CD14-positive monocyte (primary cell): ENCODE data around the gene XDH. TPM values are rescaled to one million over a fixed set of nuclear protein-coding genes. Genes with fewer than 3 reads are reported as not detected.
A peak's percentile ranks its signal among the peaks of the same experiment; 100 is the strongest.

ENCODE experiments used
- DNase-seq, 3 donors: peaks; one replicate each; pipeline ENCODE4 v3.0.0-alpha.2; 2011 to 2022
- H2AFZ ChIP-seq: 2 replicates; pipeline ENCODE4 v1.6.0; 2012; ENCODE audit warnings: mild to moderate bottlenecking, low read depth, low read length, inconsistent platforms; ENCODE audit not compliant: insufficient read depth, poor library complexity, severe bottlenecking
- H3K27ac ChIP-seq, 2 donors: 1 replicate in 1 of 2; 2 replicates in 1 of 2; pipeline ENCODE4 v1.5.1; 2012 to 2013; ENCODE audit warnings: low read length in 2 of 2, control low read depth in 1 of 2, inconsistent platforms in 1 of 2, low read depth in 1 of 2, mild to moderate bottlenecking in 1 of 2
- H3K27me3 ChIP-seq, 2 donors: one replicate each; pipeline versions ENCODE4 v1.6.0 to v1.6.1; 2011 to 2013; ENCODE audit warnings: low read length in 2 of 2; ENCODE audit not compliant: control insufficient read depth in 2 of 2, insufficient read depth in 2 of 2
- H3K36me3 ChIP-seq, 2 donors: replicated peaks in 1 of 2; 1 replicate in 1 of 2; 2 replicates in 1 of 2; pipeline versions ENCODE4 v1.5.1 to v1.6.1; 2012 to 2013; ENCODE audit warnings: low read length in 2 of 2, control low read depth in 1 of 2, inconsistent platforms in 1 of 2, mild to moderate bottlenecking in 1 of 2; ENCODE audit not compliant: insufficient read depth in 2 of 2, control insufficient read depth in 1 of 2
- H3K4me1 ChIP-seq, 2 donors: 1 replicate in 1 of 2; 2 replicates in 1 of 2; pipeline versions ENCODE4 v1.5.1 to v1.6.1; 2012 to 2013; ENCODE audit warnings: low read length in 2 of 2, control low read depth in 1 of 2, inconsistent platforms in 1 of 2, mild to moderate bottlenecking in 1 of 2, moderate library complexity in 1 of 2; ENCODE audit not compliant: insufficient read depth in 2 of 2, control insufficient read depth in 1 of 2
- H3K4me2 ChIP-seq: replicated peaks from 2 replicates; pipeline ENCODE3; 2012; ENCODE audit warnings: low read length, moderate library complexity, mild to moderate bottlenecking; ENCODE audit not compliant: poor library complexity, severe bottlenecking; ENCODE audit errors: extremely low read depth
- H3K4me3 ChIP-seq, 3 experiments: fragments of 200-600 bp in 1 of 3; sonication (generic) in 1 of 3; replicated peaks in 1 of 3; 1 replicate in 2 of 3; 2 replicates in 1 of 3; pipeline ENCODE4 v1.5.1; 2011 to 2013; ENCODE audit warnings: low read length in 3 of 3, mild to moderate bottlenecking in 3 of 3, control low read depth in 2 of 3, low read depth in 2 of 3, inconsistent platforms in 1 of 3, moderate library complexity in 1 of 3
- H3K79me2 ChIP-seq: 2 replicates; pipeline ENCODE4 v1.6.0; 2012; ENCODE audit warnings: mild to moderate bottlenecking, control low read depth, inconsistent platforms, low read length, moderate library complexity; ENCODE audit not compliant: insufficient read depth
- H3K9ac ChIP-seq: 2 replicates; pipeline ENCODE4 v1.6.0; 2017; ENCODE audit warnings: low read length, mild to moderate bottlenecking; ENCODE audit not compliant: insufficient read depth, poor library complexity, severe bottlenecking
- H3K9me3 ChIP-seq, 2 donors: replicated peaks in 1 of 2; 1 replicate in 1 of 2; 2 replicates in 1 of 2; pipeline versions ENCODE4 v1.5.1 to v1.6.1; 2012 to 2013; ENCODE audit warnings: low read length in 2 of 2, control low read depth in 1 of 2; ENCODE audit not compliant: control insufficient read depth in 1 of 2, insufficient read depth in 1 of 2
- H4K20me1 ChIP-seq: 2 replicates; pipeline ENCODE4 v1.6.0; 2012; ENCODE audit warnings: mild to moderate bottlenecking, low read length, control low read depth, moderate library complexity; ENCODE audit not compliant: insufficient read depth
- H3K27ac Mint-ChIP-seq, 7 donors: one replicate each; pipeline ENCODE4 v1.8.0; 2020; ENCODE audit warnings: mild to moderate bottlenecking in 7 of 7, mixed read lengths in 7 of 7, moderate library complexity in 6 of 7, inconsistent platforms in 2 of 7
- H3K27me3 Mint-ChIP-seq, 3 donors: one replicate each; pipeline ENCODE4 v1.8.0; 2021 to 2022; ENCODE audit warnings: low read depth in 3 of 3, mild to moderate bottlenecking in 3 of 3, mixed read lengths in 3 of 3, moderate library complexity in 3 of 3, inconsistent platforms in 1 of 3
- H3K36me3 Mint-ChIP-seq, 2 donors: one replicate each; pipeline ENCODE4 v1.8.0; 2020; ENCODE audit warnings: mixed read lengths in 2 of 2, inconsistent platforms in 1 of 2, mild to moderate bottlenecking in 1 of 2
- H3K4me1 Mint-ChIP-seq: one replicate; pipeline ENCODE4 v1.8.0; 2020; ENCODE audit warnings: mild to moderate bottlenecking, mixed read lengths
- H3K4me3 Mint-ChIP-seq, 2 donors: one replicate each; pipeline ENCODE4 v1.8.0; 2020; ENCODE audit warnings: mild to moderate bottlenecking in 2 of 2, mixed read lengths in 2 of 2, moderate library complexity in 1 of 2
- H3K9me3 Mint-ChIP-seq, 7 donors: one replicate each; pipeline ENCODE4 v1.8.0; 2020 to 2022; ENCODE audit warnings: mixed read lengths in 7 of 7, mild to moderate bottlenecking in 6 of 7, moderate library complexity in 6 of 7, inconsistent platforms in 2 of 7
- CTCF ChIP-seq: fragments of 200-600 bp; IDR thresholded peaks from one replicate; pipeline ENCODE4 v1.8.0; 2022; ENCODE audit warnings: antibody characterized with exemption, mild to moderate bottlenecking
- WGBS: methylation state at CpG from one replicate; pipeline ENCODE4 v1.1.5; 2013; ENCODE audit warnings: missing lambda C conversion rate; ENCODE audit not compliant: insufficient coverage; 5-methylcytosine and 5-hydroxymethylcytosine counted together
- intact Hi-C, 2 donors: fragments of 100-400 bp; cut with micrococcal nuclease; formaldehyde crosslinking; loops; one replicate each; pipeline versions ENCODE4 v1.15.0 to v1.15.1; 2023
- polyA plus RNA-seq, 3 donors: library from polyadenylated mRNA; depleted of rRNA in 1 of 3; unstranded in 2 of 3; stranded (reverse) in 1 of 3; fragments of 300-500 nt in 2 of 3; fragments of >200 nt in 1 of 3; fragmentation: Illumina TruSeq in 2 of 3; gene quantifications; 1 replicate in 2 of 3; 2 replicates in 1 of 3; pipeline ENCODE4 v1.2.3, GENCODE V29; 2012 to 2021

The XDH gene
- polyA plus RNA-seq, 3 donors: not detected

GRCh38 chr2:31299547-31299946 lies 115.0 kb downstream of the XDH start:
- Histone ChIP-seq H3K4me3 (no peak overlapping the region), H3K79me2 (no peaks in the 10 kb centered on the region), H3K36me3 (no peaks in the 10 kb centered on the region), H4K20me1 (no peaks in the 10 kb centered on the region), H3K27ac (no peak overlapping the region), H3K9ac (no peak overlapping the region), H3K4me2 (no peak overlapping the region), H3K9me3 (no peaks in the 10 kb centered on the region), H2AFZ (no peak overlapping the region), H3K27me3 (no peaks in the 10 kb centered on the region), H3K4me1 (no peaks in the 10 kb centered on the region)
- H3K27ac Mint-ChIP-seq: peak overlapping the region in 1 of 7 donors; percentile 2
- no peak overlapping the region for H3K4me3 Mint-ChIP-seq
- no peak for DNase-seq
- H3K9me3 Mint-ChIP-seq: peaks cover 0 to 2% (median 0%) of the 10 kb centered on the region in 7 donors
- whole genome bisulfite sequencing: no CpG with 5 or more reads among the region's 4 CpGs
- no peak for TF ChIP-seq CTCF
- H3K36me3 Mint-ChIP-seq: no peaks in the 10 kb centered on the region
- peaks cover 3% of the 10 kb centered on the region for H3K4me1 Mint-ChIP-seq
- intact Hi-C loops: no loop called here
- peaks cover 0 to 4% (median 1%) of the 10 kb centered on the region in 3 donors for H3K27me3 Mint-ChIP-seq

- TF ChIP-seq CTCF: no peak
- H3K4me1 ChIP-seq: no peaks in the 10 kb centered on the region
- no peak overlapping the region for H3K9ac ChIP-seq
- no peak overlapping the region for H3K4me3 Mint-ChIP-seq
- no peak overlapping the region for H3K4me2 ChIP-seq
- DNase-seq: peak; percentile 56 to 85 (median 67)
- peaks cover 0 to 2% (median 0%) of the 10 kb centered on the region in 7 donors for H3K9me3 Mint-ChIP-seq
- H3K36me3 ChIP-seq: no peaks in the 10 kb centered on the region
- peak overlapping the region; percentile 6 for H2AFZ ChIP-seq
- no peak overlapping the region for H3K27ac ChIP-seq
- intact Hi-C loops: no loop called here
- no peak overlapping the region for H3K4me3 ChIP-seq
- H3K36me3 Mint-ChIP-seq: no peaks in the 10 kb centered on the region
- no peaks in the 10 kb centered on the region for H3K9me3 ChIP-seq
- H3K4me1 Mint-ChIP-seq: peaks cover 3% of the 10 kb centered on the region
- H3K27me3 Mint-ChIP-seq: peaks cover 0 to 4% (median 0%) of the 10 kb centered on the region in 3 donors
- H3K27me3 ChIP-seq: no peaks in the 10 kb centered on the region
- peak overlapping the region in 2 of 7 donors; percentile 88 to 91 for H3K27ac Mint-ChIP-seq
- no peaks in the 10 kb centered on the region for H4K20me1 ChIP-seq
- H3K79me2 ChIP-seq: no peaks in the 10 kb centered on the region
- WGBS: no CpG with 5 or more reads among the region's 1 CpG
Measured at GRCh38 chr2:31297751-31298150, 116.8 kb downstream of the XDH start.
